OCI-LY7 (cell line): ENCODE data around the gene SLC4A9.

ENCODE experiments used
- EZH2phosphoT487 ChIP-seq: fragments of 200-600 bp; sonication (generic); IDR thresholded peaks from 2 replicates; pipeline ENCODE4 v1.6.1; 2018; ENCODE audit warnings: low read depth, borderline replicate concordance, mild to moderate bottlenecking, mixed run types, antibody characterized with exemption, low read length, moderate library complexity, mixed read lengths
- TF ChIP-seq, protein P1 (sequence below): fragments of 200-600 bp; sonication (generic); conservative IDR thresholded peaks from 2 replicates; pipeline ENCODE4 v1.5.1; 2014; ENCODE audit warnings: mild to moderate bottlenecking, antibody characterized with exemption, low read length, moderate library complexity, mixed read lengths

DNA sequence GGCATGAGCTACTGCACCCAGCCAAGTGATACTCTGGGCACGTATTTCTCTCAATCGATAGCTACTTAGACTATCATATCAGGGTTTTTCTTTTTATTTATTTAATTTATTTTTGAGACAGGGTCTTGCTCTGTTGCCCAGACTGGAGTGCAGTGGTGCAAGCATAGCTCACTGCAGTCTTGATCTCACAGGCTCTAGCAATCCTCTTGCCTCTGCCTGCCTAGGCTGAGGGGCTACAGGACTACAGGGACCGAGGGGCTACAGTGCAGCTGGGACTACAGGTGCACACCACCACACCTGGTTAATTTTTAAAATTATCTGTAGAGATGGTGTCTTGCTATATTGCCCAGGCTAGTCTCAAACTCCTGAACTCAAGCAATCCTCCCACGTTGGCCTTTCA, 21.4 kb downstream of the SLC4A9 start:
- TF ChIP-seq, protein P1, sequence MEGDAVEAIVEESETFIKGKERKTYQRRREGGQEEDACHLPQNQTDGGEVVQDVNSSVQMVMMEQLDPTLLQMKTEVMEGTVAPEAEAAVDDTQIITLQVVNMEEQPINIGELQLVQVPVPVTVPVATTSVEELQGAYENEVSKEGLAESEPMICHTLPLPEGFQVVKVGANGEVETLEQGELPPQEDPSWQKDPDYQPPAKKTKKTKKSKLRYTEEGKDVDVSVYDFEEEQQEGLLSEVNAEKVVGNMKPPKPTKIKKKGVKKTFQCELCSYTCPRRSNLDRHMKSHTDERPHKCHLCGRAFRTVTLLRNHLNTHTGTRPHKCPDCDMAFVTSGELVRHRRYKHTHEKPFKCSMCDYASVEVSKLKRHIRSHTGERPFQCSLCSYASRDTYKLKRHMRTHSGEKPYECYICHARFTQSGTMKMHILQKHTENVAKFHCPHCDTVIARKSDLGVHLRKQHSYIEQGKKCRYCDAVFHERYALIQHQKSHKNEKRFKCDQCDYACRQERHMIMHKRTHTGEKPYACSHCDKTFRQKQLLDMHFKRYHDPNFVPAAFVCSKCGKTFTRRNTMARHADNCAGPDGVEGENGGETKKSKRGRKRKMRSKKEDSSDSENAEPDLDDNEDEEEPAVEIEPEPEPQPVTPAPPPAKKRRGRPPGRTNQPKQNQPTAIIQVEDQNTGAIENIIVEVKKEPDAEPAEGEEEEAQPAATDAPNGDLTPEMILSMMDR, result no peak
- TF ChIP-seq EZH2phosphoT487, result no peak
